HG02943 (cell line): Measurements from ENCODE around the gene CHAF1B.

Experiments
- ATAC-seq: cut with Tn5 transposase; IDR thresholded peaks from one replicate; pipeline ENCODE4 v1.9.1; 2021; ENCODE audit warnings: mild to moderate bottlenecking, low read depth, moderate library complexity; ENCODE audit not compliant: unreplicated experiment

Gene CHAF1B

GRCh38 chr21:36456729-36457414, 71.7 kb downstream of the CHAF1B start:
- ATAC-seq, result no peak

- no peak for ATAC-seq
These were observed 73.9 kb downstream of the CHAF1B start for GRCh38 chr21:36459098-36459497.

- ATAC-seq, result no peak
These were observed 75.7 kb downstream of the CHAF1B start for GRCh38 chr21:36460866-36461265.

- no peak for ATAC-seq
These were observed 76.2 kb downstream of the CHAF1B start for GRCh38 chr21:36461277-36461917.

- no peak for ATAC-seq
These were observed 76.8 kb downstream of the CHAF1B start for GRCh38 chr21:36461918-36462486.

GRCh38 chr21:36463204-36463603, 78.0 kb downstream of the CHAF1B start:
- no peak for ATAC-seq

GRCh38 chr21:36463991-36464390, 78.8 kb downstream of the CHAF1B start:
- ATAC-seq, result no peak

GRCh38 chr21:36464590-36464989, 79.4 kb downstream of the CHAF1B start:
- no peak for ATAC-seq

- ATAC-seq, result no peak
These were observed 80.3 kb downstream of the CHAF1B start for GRCh38 chr21:36465478-36465877.

GRCh38 chr21:36466061-36466511, 80.9 kb downstream of the CHAF1B start:
- ATAC-seq, result no peak
